NCI-H2171 treated with DMSO at 0.1 percent for 48 hours (cell line): Measurements from ENCODE around the gene CRLF2.
"Not testable (repeated sequence)": the region's sequence is repeated elsewhere in the genome, so short reads cannot be mapped to it uniquely, and the experiment has no call there.

Source experiments
- DNase-seq: peaks from one replicate; lab custom pipeline; 2025; lab: John Stamatoyannopoulos, UW

Gene CRLF2

GRCh38 chrX:1167918-1168481, 44.4 kb downstream of the CRLF2 start:
- no peak for DNase-seq

- DNase-seq = no peak
These were observed 45.0 kb downstream of the CRLF2 start for GRCh38 chrX:1167466-1167865.

- no peak for DNase-seq
These were observed 46.8 kb downstream of the CRLF2 start for GRCh38 chrX:1165535-1166196.

GRCh38 chrX:1164322-1165288, 47.8 kb downstream of the CRLF2 start:
- DNase-seq = no peak

- DNase-seq = no peak
These were observed 49.2 kb downstream of the CRLF2 start for GRCh38 chrX:1163231-1163630.

GRCh38 chrX:1162119-1162916, 50.1 kb downstream of the CRLF2 start:
- no peak for DNase-seq

GRCh38 chrX:1159548-1159947, 52.9 kb downstream of the CRLF2 start:
- DNase-seq = no peak

- DNase-seq = not testable (repeated sequence)
These were observed 55.6 kb downstream of the CRLF2 start for GRCh38 chrX:1156681-1157455.

GRCh38 chrX:1153940-1154339, 58.5 kb downstream of the CRLF2 start:
- DNase-seq = no peak

GRCh38 chrX:1152090-1152489, 60.4 kb downstream of the CRLF2 start:
- DNase-seq = no peak

- DNase-seq = no peak
These were observed 60.9 kb downstream of the CRLF2 start for GRCh38 chrX:1151378-1152077.

GRCh38 chrX:1150569-1151347, 61.7 kb downstream of the CRLF2 start:
- DNase-seq = no peak

GRCh38 chrX:1147611-1148515, 64.6 kb downstream of the CRLF2 start:
- no peak for DNase-seq

- no peak for DNase-seq
These were observed 68.2 kb downstream of the CRLF2 start for GRCh38 chrX:1144293-1144692.
